GM12878 (cell line): ENCODE results near the gene ANKS1A. TPM values are rescaled to one million over a fixed set of nuclear protein-coding genes. Genes with fewer than 3 reads are reported as not detected.

Source experiments
- ATAC-seq: fragments of 200-7000 bp; cut with Tn5 transposase; 3 replicates; pipeline ENCODE4 v1.9.1; 2020; ENCODE audit warnings: mild to moderate bottlenecking, moderate library complexity
- BruUV-seq: library from RNA; stranded (reverse); fragments of 400-500 nt; replicated peaks from 2 replicates; lab custom pipeline; 2021; lab: Mats Ljungman, UMichigan
- CTCF ChIA-PET: fragments of 300-600 bp; sonication (Branson Sonifier 250); formaldehyde crosslinking; extraction: SDS; loops from one replicate; lab custom pipeline; 2021; ENCODE audit warnings: inconsistent platforms; lab: Yijun Ruan, JAX
- POLR2A ChIA-PET: fragments of 350-600 bp; formaldehyde crosslinking; extraction: SDS; loops from one replicate; lab custom pipeline; 2021; ENCODE audit warnings: inconsistent platforms; lab: Charles Lee
- RAD21 ChIA-PET: fragments of 300-600 bp; sonication (Branson Sonifier 250); formaldehyde crosslinking; loops from one replicate; lab custom pipeline; 2023; ENCODE audit warnings: antibody characterized with exemption; ENCODE audit not compliant: unreplicated experiment; lab: Charles Lee
- SMC1A ChIA-PET: fragments of 300-600 bp; sonication (Branson Sonifier 250); formaldehyde crosslinking; loops from one replicate; lab custom pipeline; 2023; ENCODE audit not compliant: unreplicated experiment, uncharacterized antibody; lab: Charles Lee
- DNase-seq: peaks from one replicate; pipeline ENCODE4 v3.0.0-alpha.2; 2011; ENCODE audit warnings: low read depth, low spot score
- FAIRE-seq: peaks from 3 replicates; lab custom pipeline; 2011; peaks lifted over from hg19 to GRCh38; lab: Jason Lieb, UNC
- H2AFZ ChIP-seq: 2 replicates; pipeline ENCODE4 v1.6.0; 2011; ENCODE audit warnings: low read depth, low read length, control low read depth; ENCODE audit not compliant: control insufficient read depth
- H3K27ac ChIP-seq: 2 replicates; pipeline ENCODE4 v1.5.1; 2011; ENCODE audit warnings: control low read depth; ENCODE audit not compliant: control insufficient read depth, insufficient read depth
- H3K27me3 ChIP-seq, 2 experiments: replicated peaks in 1 of 2; 2 replicates each; pipeline versions ENCODE4 v1.6.0 to v1.6.1; 2011; ENCODE audit warnings: low read length in 1 of 2; ENCODE audit not compliant: control insufficient read depth in 2 of 2, insufficient read depth in 2 of 2
- H3K36me3 ChIP-seq, 2 experiments: 2 replicates each; pipeline ENCODE4 v1.5.1; 2011; ENCODE audit warnings: low read length in 1 of 2; ENCODE audit not compliant: control insufficient read depth in 2 of 2, insufficient read depth in 2 of 2
- H3K4me1 ChIP-seq: 2 replicates; pipeline ENCODE4 v1.6.1; 2011; ENCODE audit warnings: mild to moderate bottlenecking, low read length, moderate library complexity, mixed read lengths; ENCODE audit not compliant: control insufficient read depth, insufficient read depth
- H3K4me2 ChIP-seq: 2 replicates; pipeline ENCODE4 v1.6.0; 2011; ENCODE audit warnings: control low read depth; ENCODE audit not compliant: control insufficient read depth, insufficient read depth
- H3K4me3 ChIP-seq: fragments of 200-600 bp; sonication (generic); 2 replicates; pipeline ENCODE4 v1.5.1; 2016
- H3K79me2 ChIP-seq: 2 replicates; pipeline ENCODE4 v1.6.0; 2011; ENCODE audit warnings: low read length; ENCODE audit not compliant: control insufficient read depth, insufficient read depth
- H3K9ac ChIP-seq: 2 replicates; pipeline ENCODE4 v1.8.0; 2011; ENCODE audit warnings: low read length, control low read depth, mixed read lengths; ENCODE audit not compliant: control insufficient read depth, insufficient read depth
- H3K9me3 ChIP-seq: replicated peaks from 3 replicates; pipeline ENCODE4 v1.5.1; 2011; ENCODE audit warnings: mild to moderate bottlenecking, low read length; ENCODE audit not compliant: control insufficient read depth, insufficient read depth
- H4K20me1 ChIP-seq: 2 replicates; pipeline ENCODE4 v1.6.0; 2011; ENCODE audit not compliant: control insufficient read depth, insufficient read depth
- ATF2 ChIP-seq: IDR thresholded peaks from 2 replicates; pipeline ENCODE4 v1.6.1; 2012; ENCODE audit warnings: low read length, inconsistent platforms
- BACH1 ChIP-seq: fragments of 450-650 bp; IDR thresholded peaks from 2 replicates; pipeline ENCODE4 v1.6.1; 2017; ENCODE audit warnings: mild to moderate bottlenecking, borderline replicate concordance
- CEBPZ ChIP-seq: fragments of 150-350 bp; IDR thresholded peaks from 2 replicates; pipeline ENCODE4 v1.6.1; 2016; ENCODE audit warnings: low read depth, low read length
- CHD1 ChIP-seq: IDR thresholded peaks from 2 replicates; pipeline ENCODE4 v1.6.1; 2012; ENCODE audit warnings: low read depth, low read length, improper control_type of control experiment
- GABPA ChIP-seq: IDR thresholded peaks from 2 replicates; pipeline ENCODE4 v1.6.1; 2014; ENCODE audit warnings: antibody characterized with exemption, low read depth, mild to moderate bottlenecking, inconsistent platforms
- IRF4 ChIP-seq: IDR thresholded peaks from 2 replicates; pipeline ENCODE4 v1.6.1; 2011; ENCODE audit warnings: low read depth, low read length
- MEF2B ChIP-seq: fragments of 450-650 bp; IDR thresholded peaks from 2 replicates; pipeline ENCODE4 v1.6.1; 2018; ENCODE audit warnings: mild to moderate bottlenecking, moderate library complexity; ENCODE audit not compliant: partially characterized antibody, poor library complexity, severe bottlenecking
- NBN ChIP-seq: fragments of 450-650 bp; IDR thresholded peaks from 2 replicates; pipeline ENCODE4 v1.6.1; 2016
- NFYA ChIP-seq: IDR thresholded peaks from 2 replicates; pipeline ENCODE4 v1.6.1; 2011; ENCODE audit warnings: low read depth, mild to moderate bottlenecking, low read length, improper control_type of control experiment, borderline replicate concordance
- NRF1 ChIP-seq: conservative IDR thresholded peaks from 2 replicates; pipeline ENCODE4 v1.6.1; 2011; ENCODE audit warnings: mild to moderate bottlenecking, low read depth, low read length, improper control_type of control experiment
- WGBS: methylation state at CpG from one replicate; pipeline ENCODE4 v1.1.6; 2016; ENCODE audit warnings: low lambda C conversion rate; ENCODE audit not compliant: insufficient replicate concordance, insufficient coverage; ENCODE audit errors: missing lambda C conversion rate; 5-methylcytosine and 5-hydroxymethylcytosine counted together
- in situ Hi-C: fragments of 300-500 bp; cut with MboI; formaldehyde crosslinking; loops from 9 replicates; pipeline ENCODE4 v1.14.3; 2018; ENCODE audit warnings: mixed read lengths
- intact Hi-C: fragments of 100-400 bp; cut with micrococcal nuclease; formaldehyde crosslinking; loops from one replicate; pipeline ENCODE4 v1.14.2; 2022; ENCODE audit not compliant: unreplicated experiment
- polyA plus RNA-seq, 11 experiments: library from polyadenylated mRNA; depleted of rRNA in 4 of 11; unstranded in 6 of 11; stranded (reverse) in 5 of 11; fragments of >200 nt; fragmentation: Nextera tagmentation in 4 of 11; fragmentation: Illumina TruSeq in 1 of 11; extraction: Ambion mirVana in 4 of 11; extraction: Trizol in 1 of 11; gene quantifications; 1 replicate in 1 of 11; 2 replicates in 10 of 11; pipeline versions ENCODE4 v1.2.1 to v1.2.3, GENCODE V29; 2011 to 2016; ENCODE audit warnings: inconsistent platforms in 2 of 11, missing spikeins in 2 of 11, low read depth in 1 of 11
- total RNA-seq, 4 experiments: library from RNA; depleted of rRNA in 3 of 4; stranded (reverse); fragments of >200 nt in 3 of 4; fragmentation: Illumina TruSeq in 1 of 4; extraction: Trizol in 1 of 4; gene quantifications; 2 replicates each; pipeline versions ENCODE4 v1.2.1 to v1.2.3, GENCODE V29; 2013 to 2021
- TF ChIP-seq, protein P1 (sequence below): fragments of 450-650 bp; IDR thresholded peaks from 2 replicates; pipeline ENCODE4 v1.6.1; 2018; ENCODE audit warnings: borderline replicate concordance, mild to moderate bottlenecking; ENCODE audit not compliant: partially characterized antibody
- TF ChIP-seq, protein P2 (sequence below): fragments of 450-650 bp; IDR thresholded peaks from 2 replicates; pipeline ENCODE4 v1.6.1; 2017; ENCODE audit warnings: antibody characterized with exemption, mild to moderate bottlenecking, moderate library complexity

Gene ANKS1A
- total and polyA plus RNA-seq, 10 of the 15 experiments (the other 5 are each of a cell fraction or from before 2014, with no cell fraction given) = 0.60 to 7.0 (median 3.0) TPM

DNA sequence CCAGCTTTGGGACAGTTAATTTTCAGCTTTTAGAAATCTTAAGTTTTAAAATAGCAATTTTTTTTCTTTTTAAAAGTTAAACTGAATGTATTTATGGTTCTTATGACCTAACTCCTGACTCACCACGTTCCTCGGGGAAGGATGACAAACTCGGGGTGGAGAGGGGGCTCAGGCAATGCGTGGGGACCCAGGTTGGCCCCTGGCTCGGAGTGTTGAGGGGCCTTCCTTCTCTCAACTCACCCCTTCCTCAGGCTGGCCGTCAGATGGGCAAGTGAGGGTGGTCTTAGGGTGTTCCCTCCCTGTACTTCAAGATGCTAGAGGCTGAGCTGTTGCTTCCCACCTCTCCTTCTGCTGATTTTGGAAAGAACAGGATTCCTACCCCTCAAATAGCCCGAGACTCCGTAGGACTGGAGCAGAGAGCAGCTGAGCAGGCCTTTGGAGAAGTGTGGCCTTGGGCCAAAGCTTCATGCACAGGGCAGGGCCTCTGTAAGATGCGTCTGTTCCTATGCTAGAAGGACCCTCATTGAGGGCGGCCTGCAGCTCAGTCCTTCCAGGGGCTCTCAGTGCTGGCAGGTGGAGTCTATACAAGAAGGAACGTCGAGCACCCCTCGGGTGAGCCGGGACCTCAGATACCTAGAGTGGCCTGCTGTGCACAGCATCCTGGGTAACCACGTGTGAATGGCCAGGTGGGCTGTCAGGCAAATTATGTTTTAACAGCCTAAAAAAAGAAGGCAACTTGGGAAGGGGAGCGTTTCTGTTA, 172.8 kb downstream of the ANKS1A start:
- no TSS peak for BruUV-seq
- 76% methylated on average over 15 of the region's 16 CpGs for WGBS
- Histone ChIP-seq H3K4me3 (no peak overlapping the region), H3K4me2 (no peak overlapping the region), H3K27me3 (no peaks in the 10 kb centered on the region), H3K27ac (no peak overlapping the region), H3K9ac (no peak overlapping the region), H3K4me1 (no peaks in the 10 kb centered on the region), H4K20me1 (no peaks in the 10 kb centered on the region), H3K36me3 (no peaks in the 10 kb centered on the region), H3K9me3 (no peaks in the 10 kb centered on the region), H2AFZ (no peak overlapping the region), H3K79me2 (no peaks in the 10 kb centered on the region)
- no peak for ATAC-seq
- no peak for FAIRE-seq
- ChIA-PET CTCF (no interaction called here), RAD21 (no interaction called here), SMC1A (interaction anchor here (0.5 kb wide), 1 partner anchor 715 kb away, joined by 3 read pairs; no protein-coding TSS in a partner anchor), POLR2A (no interaction called here)
- DNase-seq = no peak
- in situ Hi-C loops = no loop called here
- intact Hi-C loops = no loop called here
- no peak for TF ChIP-seq NRF1
- no peak for TF ChIP-seq NFYA
- TF ChIP-seq, protein P1, sequence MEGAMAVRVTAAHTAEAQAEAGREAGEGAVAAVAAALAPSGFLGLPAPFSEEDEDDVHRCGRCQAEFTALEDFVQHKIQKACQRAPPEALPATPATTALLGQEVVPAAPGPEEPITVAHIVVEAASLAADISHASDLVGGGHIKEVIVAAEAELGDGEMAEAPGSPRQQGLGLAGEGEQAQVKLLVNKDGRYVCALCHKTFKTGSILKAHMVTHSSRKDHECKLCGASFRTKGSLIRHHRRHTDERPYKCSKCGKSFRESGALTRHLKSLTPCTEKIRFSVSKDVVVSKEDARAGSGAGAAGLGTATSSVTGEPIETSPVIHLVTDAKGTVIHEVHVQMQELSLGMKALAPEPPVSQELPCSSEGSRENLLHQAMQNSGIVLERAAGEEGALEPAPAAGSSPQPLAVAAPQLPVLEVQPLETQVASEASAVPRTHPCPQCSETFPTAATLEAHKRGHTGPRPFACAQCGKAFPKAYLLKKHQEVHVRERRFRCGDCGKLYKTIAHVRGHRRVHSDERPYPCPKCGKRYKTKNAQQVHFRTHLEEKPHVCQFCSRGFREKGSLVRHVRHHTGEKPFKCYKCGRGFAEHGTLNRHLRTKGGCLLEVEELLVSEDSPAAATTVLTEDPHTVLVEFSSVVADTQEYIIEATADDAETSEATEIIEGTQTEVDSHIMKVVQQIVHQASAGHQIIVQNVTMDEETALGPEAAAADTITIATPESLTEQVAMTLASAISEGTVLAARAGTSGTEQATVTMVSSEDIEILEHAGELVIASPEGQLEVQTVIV = no peak
- TF ChIP-seq IRF4 = no peak
- TF ChIP-seq ATF2 = no peak
- no peak for TF ChIP-seq GABPA
- no peak for TF ChIP-seq MEF2B
- TF ChIP-seq CEBPZ = no peak
- no peak for TF ChIP-seq CHD1
- TF ChIP-seq, protein P2, sequence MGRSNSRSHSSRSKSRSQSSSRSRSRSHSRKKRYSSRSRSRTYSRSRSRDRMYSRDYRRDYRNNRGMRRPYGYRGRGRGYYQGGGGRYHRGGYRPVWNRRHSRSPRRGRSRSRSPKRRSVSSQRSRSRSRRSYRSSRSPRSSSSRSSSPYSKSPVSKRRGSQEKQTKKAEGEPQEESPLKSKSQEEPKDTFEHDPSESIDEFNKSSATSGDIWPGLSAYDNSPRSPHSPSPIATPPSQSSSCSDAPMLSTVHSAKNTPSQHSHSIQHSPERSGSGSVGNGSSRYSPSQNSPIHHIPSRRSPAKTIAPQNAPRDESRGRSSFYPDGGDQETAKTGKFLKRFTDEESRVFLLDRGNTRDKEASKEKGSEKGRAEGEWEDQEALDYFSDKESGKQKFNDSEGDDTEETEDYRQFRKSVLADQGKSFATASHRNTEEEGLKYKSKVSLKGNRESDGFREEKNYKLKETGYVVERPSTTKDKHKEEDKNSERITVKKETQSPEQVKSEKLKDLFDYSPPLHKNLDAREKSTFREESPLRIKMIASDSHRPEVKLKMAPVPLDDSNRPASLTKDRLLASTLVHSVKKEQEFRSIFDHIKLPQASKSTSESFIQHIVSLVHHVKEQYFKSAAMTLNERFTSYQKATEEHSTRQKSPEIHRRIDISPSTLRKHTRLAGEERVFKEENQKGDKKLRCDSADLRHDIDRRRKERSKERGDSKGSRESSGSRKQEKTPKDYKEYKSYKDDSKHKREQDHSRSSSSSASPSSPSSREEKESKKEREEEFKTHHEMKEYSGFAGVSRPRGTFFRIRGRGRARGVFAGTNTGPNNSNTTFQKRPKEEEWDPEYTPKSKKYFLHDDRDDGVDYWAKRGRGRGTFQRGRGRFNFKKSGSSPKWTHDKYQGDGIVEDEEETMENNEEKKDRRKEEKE = no peak
- no peak for TF ChIP-seq BACH1
- no peak for TF ChIP-seq NBN
